Suprapubic skin (tissue), 4 donors: ENCODE data around the gene DPM2. TPM values are rescaled to one million over a fixed set of nuclear protein-coding genes. Genes with fewer than 3 reads are reported as not detected.

Experiments
- DNase-seq, 2 donors: peaks; one replicate each; pipeline ENCODE4 v3.0.0-alpha.2; 2019; ENCODE audit warnings: low spot score in 2 of 2
- H3K27ac ChIP-seq: fragments of 200-600 bp; sonication (generic); one replicate; pipeline ENCODE4 v1.5.1; 2019
- H3K27me3 ChIP-seq: fragments of 200-600 bp; sonication (generic); one replicate; pipeline ENCODE4 v1.5.1; 2019
- H3K36me3 ChIP-seq: fragments of 200-600 bp; sonication (generic); one replicate; pipeline ENCODE4 v1.5.1; 2019
- H3K4me1 ChIP-seq: fragments of 200-600 bp; sonication (generic); one replicate; pipeline ENCODE4 v1.5.1; 2019
- H3K4me3 ChIP-seq: fragments of 200-600 bp; sonication (generic); one replicate; pipeline ENCODE4 v1.5.1; 2019; ENCODE audit warnings: mild to moderate bottlenecking
- H3K9me3 ChIP-seq: fragments of 200-600 bp; sonication (generic); one replicate; pipeline ENCODE4 v1.5.1; 2019
- EP300 ChIP-seq: sonication (generic); formaldehyde crosslinking; IDR thresholded peaks from one replicate; pipeline ENCODE4 v1.6.1; 2017; ENCODE audit warnings: antibody characterized with exemption
- POLR2A ChIP-seq, 2 donors: fragments of 450-650 bp; IDR thresholded peaks; one replicate each; pipeline ENCODE4 v1.6.1; 2017; ENCODE audit warnings: antibody characterized with exemption in 2 of 2, mild to moderate bottlenecking in 2 of 2, moderate library complexity in 2 of 2
- POLR2AphosphoS5 ChIP-seq, 3 donors: sonication (generic); formaldehyde crosslinking; IDR thresholded peaks; one replicate each; pipeline ENCODE4 v1.6.1; 2017; ENCODE audit warnings: antibody characterized with exemption in 3 of 3
- WGBS: methylation state at CpG from one replicate; pipeline ENCODE4 v1.1.5; 2018; 5-methylcytosine and 5-hydroxymethylcytosine counted together
- total RNA-seq, 4 donors: library from RNA; depleted of rRNA; stranded (reverse); fragments of >200 nt; gene quantifications; one replicate each; pipeline ENCODE4 v1.1.0, GENCODE V29; 2016
- TF ChIP-seq, protein P1 (sequence below), 2 donors: fragments of 200-600 bp in 1 of 2; fragments of 450-650 bp in 1 of 2; sonication (generic) in 1 of 2; IDR thresholded peaks; one replicate each; pipeline ENCODE4 v1.5.1; 2016 to 2019; ENCODE audit warnings: antibody characterized with exemption in 2 of 2, mild to moderate bottlenecking in 1 of 2, moderate library complexity in 1 of 2

The DPM2 gene
- total RNA-seq, 4 donors from 2014 or later = 19.4 to 39.7 (median 30.6) TPM

DNA sequence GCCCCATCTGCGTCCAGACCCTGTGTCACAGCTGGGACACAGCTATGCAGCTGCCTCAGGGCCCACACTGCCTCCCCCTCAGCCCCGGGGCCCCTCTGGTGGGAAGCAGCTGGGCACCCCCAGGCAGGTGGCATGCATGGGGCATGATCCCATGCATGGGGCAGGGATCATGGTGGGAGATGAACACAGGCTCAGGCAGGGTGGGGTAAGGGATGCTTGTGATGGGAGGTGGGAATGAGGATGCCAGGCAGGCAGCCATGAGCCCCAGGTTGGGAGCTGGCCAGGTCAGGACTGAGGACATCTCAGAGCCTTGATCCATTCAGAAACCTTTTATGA lies 23.5 kb upstream of the DPM2 start:
- H3K4me1 ChIP-seq = peaks cover 86% of the 10 kb centered on the region
- no peak for DNase-seq
- no peaks in the 10 kb centered on the region for H3K36me3 ChIP-seq
- H3K4me3 ChIP-seq = no peak overlapping the region
- H3K9me3 ChIP-seq = no peaks in the 10 kb centered on the region
- TF ChIP-seq EP300 (no peak), POLR2A (IDR thresholded peaks at IDR 0.05) (no peak), POLR2AphosphoS5 (IDR thresholded peaks at IDR 0.05) (no peak)
- TF ChIP-seq, protein P1, sequence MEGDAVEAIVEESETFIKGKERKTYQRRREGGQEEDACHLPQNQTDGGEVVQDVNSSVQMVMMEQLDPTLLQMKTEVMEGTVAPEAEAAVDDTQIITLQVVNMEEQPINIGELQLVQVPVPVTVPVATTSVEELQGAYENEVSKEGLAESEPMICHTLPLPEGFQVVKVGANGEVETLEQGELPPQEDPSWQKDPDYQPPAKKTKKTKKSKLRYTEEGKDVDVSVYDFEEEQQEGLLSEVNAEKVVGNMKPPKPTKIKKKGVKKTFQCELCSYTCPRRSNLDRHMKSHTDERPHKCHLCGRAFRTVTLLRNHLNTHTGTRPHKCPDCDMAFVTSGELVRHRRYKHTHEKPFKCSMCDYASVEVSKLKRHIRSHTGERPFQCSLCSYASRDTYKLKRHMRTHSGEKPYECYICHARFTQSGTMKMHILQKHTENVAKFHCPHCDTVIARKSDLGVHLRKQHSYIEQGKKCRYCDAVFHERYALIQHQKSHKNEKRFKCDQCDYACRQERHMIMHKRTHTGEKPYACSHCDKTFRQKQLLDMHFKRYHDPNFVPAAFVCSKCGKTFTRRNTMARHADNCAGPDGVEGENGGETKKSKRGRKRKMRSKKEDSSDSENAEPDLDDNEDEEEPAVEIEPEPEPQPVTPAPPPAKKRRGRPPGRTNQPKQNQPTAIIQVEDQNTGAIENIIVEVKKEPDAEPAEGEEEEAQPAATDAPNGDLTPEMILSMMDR (IDR thresholded peaks at IDR 0.05) = no peak
- peak overlapping the region; percentile 85 for H3K27ac ChIP-seq
- WGBS = no CpG with 5 or more reads among the region's 2 CpGs
- H3K27me3 ChIP-seq = no peaks in the 10 kb centered on the region

DNA sequence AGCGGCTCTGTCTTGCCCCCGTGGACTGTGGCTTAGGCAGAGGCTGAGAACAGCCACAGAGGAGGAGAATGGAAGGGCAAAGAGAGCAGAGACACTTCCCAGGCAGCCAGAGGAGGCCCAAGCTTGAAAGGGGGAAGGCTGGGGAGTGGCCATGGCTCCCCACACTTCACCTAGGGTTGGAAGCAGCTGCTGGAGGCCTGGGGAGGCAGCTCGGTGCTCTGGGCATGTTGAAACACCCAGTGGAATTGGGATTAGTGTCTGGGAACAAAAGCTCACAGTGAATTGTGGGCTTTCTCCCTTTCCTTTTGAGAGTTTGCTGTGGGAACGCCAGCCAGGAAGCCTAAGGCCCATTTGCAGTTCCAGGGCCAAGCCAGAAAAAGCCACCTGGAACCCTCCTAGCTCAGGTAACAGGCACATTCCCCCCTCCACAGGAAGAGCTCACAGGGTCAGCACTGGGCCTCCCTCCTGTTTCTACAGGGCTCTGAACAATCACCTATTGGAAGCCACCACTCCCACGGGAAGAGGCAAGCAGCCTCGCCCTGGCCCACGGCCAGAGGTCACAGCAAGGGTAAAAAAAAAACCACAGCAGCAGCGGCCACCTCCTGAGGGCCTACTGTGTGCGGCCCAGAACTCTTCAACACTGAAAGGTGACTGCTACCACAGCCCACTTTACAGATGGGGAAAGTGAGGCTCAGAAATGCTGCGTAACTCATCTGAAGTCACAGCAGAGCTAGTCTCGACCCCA lies 22.9 kb upstream of the DPM2 start:
- DNase-seq = no peak
- H3K4me1 ChIP-seq = peaks cover 86% of the 10 kb centered on the region
- TF ChIP-seq POLR2A (IDR thresholded peaks at IDR 0.05) (no peak), POLR2AphosphoS5 (IDR thresholded peaks at IDR 0.05) (no peak), EP300 (no peak)
- TF ChIP-seq, protein P1 (IDR thresholded peaks at IDR 0.05) = no peak

GRCh38 chr9:127959841-127960409 lies 22.3 kb upstream of the DPM2 start:
- 63% methylated on average over 2 of the region's 2 CpGs for WGBS
- peak overlapping the region; percentile 85 for H3K27ac ChIP-seq
- peaks cover 86% of the 10 kb centered on the region for H3K4me1 ChIP-seq
- H3K36me3 ChIP-seq = no peaks in the 10 kb centered on the region
- no peak for DNase-seq
- TF ChIP-seq POLR2AphosphoS5 (IDR thresholded peaks at IDR 0.05) = no peak
- no peak for TF ChIP-seq POLR2A (IDR thresholded peaks at IDR 0.05)
- TF ChIP-seq EP300 = no peak
- TF ChIP-seq, protein P1 (IDR thresholded peaks at IDR 0.05) = no peak
- H3K4me3 ChIP-seq = no peak overlapping the region
- no peaks in the 10 kb centered on the region for H3K9me3 ChIP-seq
- H3K27me3 ChIP-seq = no peaks in the 10 kb centered on the region

More for the DNA sequence above, 22.9 kb upstream of the DPM2 start:
- H3K27me3 ChIP-seq = no peaks in the 10 kb centered on the region
- WGBS = 35% methylated on average over 5 of the region's 11 CpGs
- no peaks in the 10 kb centered on the region for H3K36me3 ChIP-seq
- no peak overlapping the region for H3K4me3 ChIP-seq
- H3K9me3 ChIP-seq = no peaks in the 10 kb centered on the region
- H3K27ac ChIP-seq = peak overlapping the region; percentile 85

DNA sequence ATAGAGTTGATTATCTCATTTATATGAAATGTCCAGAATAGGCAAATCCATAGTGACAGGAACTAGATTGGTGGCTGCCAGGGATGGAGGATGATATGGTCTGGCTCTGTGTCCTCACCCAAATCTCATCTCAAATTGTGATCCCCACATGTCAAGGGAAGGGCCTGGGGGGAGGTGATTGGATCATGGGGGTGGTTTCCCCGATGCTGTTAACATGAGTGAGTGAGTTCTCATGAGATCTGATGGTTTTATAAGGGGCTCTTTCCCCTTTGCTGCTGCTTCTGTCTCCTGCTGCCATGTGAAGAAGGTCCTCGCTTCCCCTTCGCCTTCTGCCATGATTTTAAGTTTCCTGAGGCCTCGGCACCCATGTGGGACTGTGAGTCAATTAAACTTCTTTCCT lies 21.7 kb upstream of the DPM2 start:
- Histone ChIP-seq H3K36me3 (no peaks in the 10 kb centered on the region), H3K4me1 (peaks cover 86% of the 10 kb centered on the region), H3K4me3 (no peak overlapping the region), H3K9me3 (no peaks in the 10 kb centered on the region), H3K27ac (peak overlapping the region; percentile 49), H3K27me3 (no peaks in the 10 kb centered on the region)
- DNase-seq = no peak
- TF ChIP-seq, protein P1 (IDR thresholded peaks at IDR 0.05) = no peak
- no peak for TF ChIP-seq EP300
- no peak for TF ChIP-seq POLR2AphosphoS5 (IDR thresholded peaks at IDR 0.05)
- no peak for TF ChIP-seq POLR2A (IDR thresholded peaks at IDR 0.05)
- WGBS = 90% methylated on average over 4 of the region's 4 CpGs

- H3K4me1 ChIP-seq = peaks cover 86% of the 10 kb centered on the region
- no peaks in the 10 kb centered on the region for H3K9me3 ChIP-seq
- WGBS = 96% methylated on average over 1 of the region's 1 CpG
- TF ChIP-seq POLR2AphosphoS5 (IDR thresholded peaks at IDR 0.05) (no peak), EP300 (no peak), POLR2A (IDR thresholded peaks at IDR 0.05) (no peak)
- TF ChIP-seq, protein P1 (IDR thresholded peaks at IDR 0.05) = no peak
- no peak overlapping the region for H3K4me3 ChIP-seq
- peak overlapping the region; percentile 49 for H3K27ac ChIP-seq
- no peaks in the 10 kb centered on the region for H3K27me3 ChIP-seq
- no peak for DNase-seq
- no peaks in the 10 kb centered on the region for H3K36me3 ChIP-seq
Measured at GRCh38 chr9:127958728-127959127, 21.1 kb upstream of the DPM2 start.
